HL-60 (cell line): ENCODE results near the gene CRTC3.

ENCODE experiments used
- GABPA ChIP-seq: IDR thresholded peaks from 2 replicates; pipeline ENCODE4 v1.6.1; 2012; ENCODE audit warnings: low read depth
- POLR2AphosphoS5 ChIP-seq: IDR thresholded peaks from 2 replicates; pipeline ENCODE4 v1.6.1; 2012; ENCODE audit warnings: low read depth
- SPI1 ChIP-seq: IDR thresholded peaks from 2 replicates; pipeline ENCODE4 v1.6.1; 2012; ENCODE audit warnings: low read depth, mild to moderate bottlenecking, borderline replicate concordance
- TF ChIP-seq, protein P1 (sequence below): IDR thresholded peaks from one replicate; pipeline ENCODE4 v1.5.1; 2011; ENCODE audit warnings: low read length, control low read depth, inconsistent platforms; ENCODE audit not compliant: insufficient read depth

- TF ChIP-seq, protein P1, sequence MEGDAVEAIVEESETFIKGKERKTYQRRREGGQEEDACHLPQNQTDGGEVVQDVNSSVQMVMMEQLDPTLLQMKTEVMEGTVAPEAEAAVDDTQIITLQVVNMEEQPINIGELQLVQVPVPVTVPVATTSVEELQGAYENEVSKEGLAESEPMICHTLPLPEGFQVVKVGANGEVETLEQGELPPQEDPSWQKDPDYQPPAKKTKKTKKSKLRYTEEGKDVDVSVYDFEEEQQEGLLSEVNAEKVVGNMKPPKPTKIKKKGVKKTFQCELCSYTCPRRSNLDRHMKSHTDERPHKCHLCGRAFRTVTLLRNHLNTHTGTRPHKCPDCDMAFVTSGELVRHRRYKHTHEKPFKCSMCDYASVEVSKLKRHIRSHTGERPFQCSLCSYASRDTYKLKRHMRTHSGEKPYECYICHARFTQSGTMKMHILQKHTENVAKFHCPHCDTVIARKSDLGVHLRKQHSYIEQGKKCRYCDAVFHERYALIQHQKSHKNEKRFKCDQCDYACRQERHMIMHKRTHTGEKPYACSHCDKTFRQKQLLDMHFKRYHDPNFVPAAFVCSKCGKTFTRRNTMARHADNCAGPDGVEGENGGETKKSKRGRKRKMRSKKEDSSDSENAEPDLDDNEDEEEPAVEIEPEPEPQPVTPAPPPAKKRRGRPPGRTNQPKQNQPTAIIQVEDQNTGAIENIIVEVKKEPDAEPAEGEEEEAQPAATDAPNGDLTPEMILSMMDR, result no peak
- no peak for TF ChIP-seq GABPA
- TF ChIP-seq POLR2AphosphoS5, result no peak
- no peak for TF ChIP-seq SPI1
Measured at GRCh38 chr15:90559119-90559518, 29.4 kb downstream of the CRTC3 start.
